T-helper 17 cell (primary cell): ENCODE data around the gene RGS9. TPM values are rescaled to one million over a fixed set of nuclear protein-coding genes. Genes with fewer than 3 reads are reported as not detected.

ENCODE experiments used
- ATAC-seq: fragments of 150-1000 bp; cut with Tn5 transposase; 2 replicates; pipeline ENCODE4 v1.10.0; 2021; ENCODE audit warnings: mild to moderate bottlenecking, moderate library complexity
- DNase-seq, 3 donors: peaks; one replicate each; pipeline versions ENCODE4 v3.0.0 to v3.0.0-alpha.2; 2020 to 2021
- H3K9me3 ChIP-seq: one replicate; pipeline ENCODE4 v1.7.0; 2013; ENCODE audit warnings: low read length, mild to moderate bottlenecking; ENCODE audit not compliant: control insufficient read depth, poor library complexity, severe bottlenecking
- H3K27ac Mint-ChIP-seq: one replicate; pipeline ENCODE4 v1.8.0; 2022; ENCODE audit warnings: mild to moderate bottlenecking, moderate library complexity, mixed read lengths
- H3K27me3 Mint-ChIP-seq: one replicate; pipeline ENCODE4 v1.8.0; 2022; ENCODE audit warnings: mixed read lengths
- H3K36me3 Mint-ChIP-seq: one replicate; pipeline ENCODE4 v1.8.0; 2022; ENCODE audit warnings: low read depth, mixed read lengths
- H3K4me1 Mint-ChIP-seq: one replicate; pipeline ENCODE4 v1.8.0; 2022; ENCODE audit warnings: mild to moderate bottlenecking, mixed read lengths
- H3K4me3 Mint-ChIP-seq: one replicate; pipeline ENCODE4 v1.8.0; 2022; ENCODE audit warnings: mild to moderate bottlenecking, moderate library complexity, mixed read lengths
- total RNA-seq, 4 donors: library from RNA in 2 of 4; stranded (reverse) in 2 of 4; gene quantifications; one replicate each; pipeline ENCODE4 v1.2.3 and lab custom pipeline; 2022 to 2026

RGS9 gene
- total RNA-seq, 2 donors from 2014 or later: 1.7 to 4.2 TPM

DNA sequence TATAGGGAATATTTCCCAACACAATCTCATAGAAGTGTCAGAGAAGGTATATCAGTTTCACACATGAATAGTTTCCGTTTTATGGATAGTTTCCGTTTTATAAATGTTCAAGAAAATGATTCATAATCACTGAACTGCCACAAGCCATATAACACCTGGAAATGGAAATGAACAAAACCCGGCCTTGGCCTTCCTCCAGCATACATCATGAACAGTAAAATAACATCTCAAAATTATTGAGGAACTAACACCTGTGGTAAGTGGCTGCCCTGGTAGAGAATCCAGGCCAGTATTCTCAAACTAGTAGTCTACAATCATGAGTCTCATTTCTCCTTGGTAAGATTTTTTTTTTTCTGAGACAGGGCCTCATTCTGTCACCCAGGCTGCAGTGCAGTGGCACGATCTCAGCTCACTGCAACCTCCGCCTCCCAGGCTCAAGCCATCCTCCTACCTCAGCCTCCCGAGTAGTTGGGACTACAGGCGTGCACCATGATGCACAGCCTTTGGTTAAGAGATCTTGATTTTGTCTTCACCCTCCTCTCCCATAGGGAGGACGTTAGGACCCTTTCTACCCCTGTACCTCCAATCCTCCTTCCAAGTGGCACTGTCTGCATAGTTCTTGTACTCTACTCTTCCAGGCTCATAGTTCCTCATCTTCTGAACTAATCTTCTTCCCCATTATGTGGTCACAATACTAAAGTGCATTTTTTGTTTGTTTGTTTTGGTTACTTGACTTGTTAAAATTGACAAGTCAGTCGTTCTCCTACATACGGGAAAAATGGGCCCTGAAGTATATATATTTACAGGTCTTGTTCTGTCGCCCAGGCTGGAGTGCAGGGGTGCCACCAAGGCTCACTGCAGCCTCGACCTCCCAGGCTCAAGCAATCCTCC, 15.0 kb upstream of the RGS9 start:
- Mint-ChIP-seq H3K4me3 (peak overlapping the region; percentile 93), H3K4me1 (peaks cover 15% of the 10 kb centered on the region), H3K27ac (peak overlapping the region; percentile 91), H3K27me3 (peaks cover 7% of the 10 kb centered on the region), H3K36me3 (no peaks in the 10 kb centered on the region)
- ATAC-seq (no peak), DNase-seq (no peak)
- no peaks in the 10 kb centered on the region for H3K9me3 ChIP-seq

DNA sequence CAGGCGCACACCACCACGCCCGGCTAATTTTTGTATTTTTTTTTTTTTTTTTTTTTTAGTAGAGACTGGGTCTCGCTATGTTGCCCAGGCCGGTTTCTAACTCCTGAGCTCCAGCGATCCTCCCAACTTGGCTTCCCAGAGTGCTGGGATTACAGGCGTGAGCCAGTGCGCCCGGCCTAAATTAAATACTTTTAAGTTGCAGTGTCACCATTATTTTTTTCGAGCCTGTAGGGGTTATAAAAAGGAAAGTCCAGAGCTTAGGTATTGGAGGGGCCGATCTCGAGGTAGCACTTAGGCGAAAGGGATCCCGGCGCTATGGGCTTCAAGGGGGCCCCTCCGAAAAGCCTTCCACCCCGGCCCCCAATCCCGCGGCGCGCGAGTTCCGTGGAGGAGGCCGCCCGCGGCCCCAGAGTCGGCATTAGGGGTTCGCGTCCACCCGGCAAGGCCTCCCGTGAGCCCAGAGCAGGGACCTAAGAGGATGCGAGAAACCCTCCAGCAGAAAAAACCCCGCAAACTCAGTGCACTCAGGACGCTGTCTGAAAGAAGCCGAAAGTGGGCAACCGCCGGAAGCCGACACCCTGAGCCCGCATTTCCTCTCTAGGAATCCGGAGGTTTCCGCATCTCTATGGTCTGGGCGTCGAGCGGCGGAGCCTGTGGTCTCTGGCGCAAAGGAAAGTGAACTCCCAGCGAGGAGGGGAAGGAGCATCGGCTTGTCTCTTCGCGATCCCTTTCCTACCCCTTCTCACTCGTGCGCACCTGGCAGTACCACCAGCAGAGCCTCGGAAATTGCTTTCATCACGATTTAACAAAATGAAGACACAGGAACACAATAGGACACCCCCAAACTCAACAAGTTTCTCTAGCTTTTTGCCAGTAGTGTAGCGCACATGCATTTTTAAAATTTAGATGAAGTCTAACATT, 14.1 kb upstream of the RGS9 start:
- peaks cover 17% of the 10 kb centered on the region for H3K4me1 Mint-ChIP-seq
- H3K36me3 Mint-ChIP-seq: no peaks in the 10 kb centered on the region
- peak; percentile 58 to 71 (median 70) for DNase-seq
- H3K4me3 Mint-ChIP-seq: peak overlapping the region; percentile 93
- peak; percentile 97 for ATAC-seq
- no peaks in the 10 kb centered on the region for H3K9me3 ChIP-seq
- H3K27ac Mint-ChIP-seq: peak overlapping the region; percentile 91
- H3K27me3 Mint-ChIP-seq: peaks cover 10% of the 10 kb centered on the region

DNA sequence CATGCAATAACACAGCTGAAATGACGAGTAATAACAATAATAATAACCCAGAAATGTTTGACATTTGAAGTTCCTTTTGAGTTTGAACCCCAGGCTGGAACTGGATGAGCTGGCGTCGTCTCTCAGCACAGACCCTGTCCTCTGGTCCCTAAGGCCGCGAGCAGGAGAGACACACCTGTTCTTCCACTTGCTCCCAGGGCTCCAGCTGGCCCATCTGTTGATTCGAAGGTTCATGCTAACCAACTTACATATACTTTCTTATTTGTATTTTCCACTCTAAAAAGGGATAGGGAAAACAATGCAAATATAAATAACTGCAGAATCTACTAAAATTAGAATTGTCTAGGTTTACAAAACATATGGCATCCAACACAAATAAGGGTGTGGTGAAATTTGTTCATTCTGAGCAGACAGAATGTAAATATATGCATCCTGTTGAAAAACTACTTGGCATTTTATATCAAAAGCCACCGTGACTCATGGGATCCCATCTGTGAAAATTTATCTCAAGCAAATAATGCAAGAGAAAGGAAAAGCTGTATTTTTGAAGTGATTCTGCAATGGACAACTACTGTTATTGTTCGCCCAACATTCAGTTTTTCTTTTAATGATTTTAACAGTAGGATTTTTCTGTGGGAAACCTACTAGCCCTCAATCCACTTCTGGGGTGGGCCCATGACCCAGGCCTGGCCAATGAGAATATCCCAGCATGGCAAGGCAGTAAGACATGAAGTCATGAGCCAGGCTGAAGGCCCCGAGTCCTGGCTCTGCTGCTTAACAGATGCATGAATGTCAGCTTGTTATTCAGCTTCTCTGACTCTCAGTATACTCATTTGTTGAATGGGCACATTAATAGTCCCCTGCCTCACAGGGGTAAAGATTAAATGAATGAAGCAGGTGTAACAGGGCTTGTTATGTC, 13.2 kb upstream of the RGS9 start:
- Mint-ChIP-seq H3K27ac (peak overlapping the region; percentile 91), H3K4me3 (peak overlapping the region; percentile 93), H3K4me1 (peaks cover 17% of the 10 kb centered on the region), H3K36me3 (no peaks in the 10 kb centered on the region), H3K27me3 (peaks cover 18% of the 10 kb centered on the region)
- ATAC-seq (no peak), DNase-seq (no peak)
- no peaks in the 10 kb centered on the region for H3K9me3 ChIP-seq

DNA sequence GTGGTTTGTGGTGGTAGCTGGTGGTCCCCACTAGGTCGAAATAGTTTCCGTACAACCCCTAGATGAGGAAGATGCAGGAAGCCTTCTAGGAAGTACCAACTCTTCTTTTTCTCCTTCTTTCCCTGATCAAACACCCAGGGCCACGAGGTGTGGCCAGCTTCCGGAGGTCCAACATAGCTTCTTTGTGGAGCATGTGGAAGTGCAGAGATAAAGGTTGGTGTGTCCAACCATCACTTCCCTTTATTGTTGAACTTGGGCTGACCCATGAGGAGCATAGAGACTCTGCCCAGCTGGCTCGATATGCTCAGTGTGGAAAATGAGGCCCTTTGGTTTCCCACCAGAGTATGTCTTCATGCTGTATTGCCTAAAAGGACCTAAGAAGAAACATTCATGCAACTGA, 6.3 kb upstream of the RGS9 start:
- no peak for ATAC-seq

DNA sequence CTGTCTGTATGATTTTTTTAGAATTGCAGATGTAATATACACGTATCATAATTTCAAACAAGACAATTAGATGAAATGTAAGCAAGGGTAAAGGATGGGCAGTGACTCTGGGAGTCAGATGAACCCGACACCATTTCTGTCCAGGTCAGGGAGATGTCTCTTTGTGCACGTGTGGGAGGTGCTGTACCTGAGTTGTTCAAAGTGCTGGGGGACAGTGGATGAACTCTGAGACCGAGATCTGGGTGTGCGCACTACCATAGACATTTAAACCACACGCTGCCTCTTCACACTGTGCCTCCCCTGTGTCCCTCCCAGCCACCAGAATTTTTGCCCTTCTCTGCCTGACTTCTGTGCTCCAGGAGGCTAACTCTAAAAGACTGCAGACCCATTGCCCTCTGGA, 5.9 kb upstream of the RGS9 start:
- H3K9me3 ChIP-seq: no peaks in the 10 kb centered on the region
- H3K36me3 Mint-ChIP-seq: peaks cover 2% of the 10 kb centered on the region
- no peak for ATAC-seq
- peaks cover 4% of the 10 kb centered on the region for H3K4me1 Mint-ChIP-seq
- H3K4me3 Mint-ChIP-seq: no peak overlapping the region
- H3K27me3 Mint-ChIP-seq: peaks cover 25% of the 10 kb centered on the region
- no peak for DNase-seq
- no peak overlapping the region for H3K27ac Mint-ChIP-seq

More for the DNA sequence above, 6.3 kb upstream of the RGS9 start:
- Mint-ChIP-seq H3K4me1 (peaks cover 4% of the 10 kb centered on the region), H3K4me3 (no peak overlapping the region), H3K36me3 (peaks cover 2% of the 10 kb centered on the region), H3K27ac (no peak overlapping the region), H3K27me3 (peaks cover 25% of the 10 kb centered on the region)
- no peak for DNase-seq
- no peaks in the 10 kb centered on the region for H3K9me3 ChIP-seq

DNA sequence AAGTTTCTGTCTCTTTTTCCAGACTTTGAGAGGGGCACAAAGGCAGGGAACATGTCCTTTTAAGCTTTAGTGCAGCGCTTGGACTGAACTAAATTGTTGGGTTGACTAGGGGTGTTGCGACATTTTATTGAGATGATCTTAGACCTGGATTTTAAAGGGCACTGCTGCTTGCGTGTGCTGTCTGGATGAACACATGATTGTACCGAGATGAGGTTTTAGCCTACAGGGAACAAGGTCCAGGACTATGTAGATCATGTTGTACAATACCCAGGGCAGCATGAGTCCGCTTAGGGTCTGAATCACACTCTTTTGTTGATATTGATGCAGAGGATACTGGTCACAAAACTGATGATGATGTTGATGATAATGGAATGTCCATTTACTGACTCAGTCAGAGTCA, 5.2 kb upstream of the RGS9 start:
- no peak for ATAC-seq
- no peaks in the 10 kb centered on the region for H3K9me3 ChIP-seq
- Mint-ChIP-seq H3K27me3 (peaks cover 24% of the 10 kb centered on the region), H3K27ac (no peak overlapping the region), H3K4me3 (no peak overlapping the region), H3K4me1 (peaks cover 4% of the 10 kb centered on the region), H3K36me3 (peaks cover 2% of the 10 kb centered on the region)
- no peak for DNase-seq

DNA sequence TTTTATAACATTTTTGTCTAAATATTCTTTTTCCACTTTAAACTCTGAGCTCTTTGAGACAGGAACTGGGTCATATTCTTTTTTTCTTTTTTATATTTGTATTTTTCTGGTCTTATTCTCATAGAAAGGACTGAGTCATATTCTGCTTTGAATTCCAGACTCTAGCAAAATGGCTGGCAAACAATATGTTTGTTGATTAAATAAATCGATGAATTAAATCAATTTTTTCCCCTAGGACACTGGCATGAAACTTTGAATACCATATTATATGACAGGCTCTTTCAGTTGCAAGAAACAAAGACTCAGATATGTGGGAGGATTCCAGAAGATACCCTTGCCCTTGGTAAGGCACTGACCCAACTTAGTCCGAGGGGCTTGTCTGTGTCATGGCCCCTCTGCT, 3.1 kb upstream of the RGS9 start:
- DNase-seq (no peak), ATAC-seq (no peak)
- peak overlapping the region; percentile 54 for H3K27ac Mint-ChIP-seq
- H3K4me1 Mint-ChIP-seq: peaks cover 13% of the 10 kb centered on the region
- H3K36me3 Mint-ChIP-seq: peaks cover 2% of the 10 kb centered on the region
- H3K9me3 ChIP-seq: no peaks in the 10 kb centered on the region
- no peak overlapping the region for H3K4me3 Mint-ChIP-seq
- H3K27me3 Mint-ChIP-seq: peaks cover 13% of the 10 kb centered on the region

DNA sequence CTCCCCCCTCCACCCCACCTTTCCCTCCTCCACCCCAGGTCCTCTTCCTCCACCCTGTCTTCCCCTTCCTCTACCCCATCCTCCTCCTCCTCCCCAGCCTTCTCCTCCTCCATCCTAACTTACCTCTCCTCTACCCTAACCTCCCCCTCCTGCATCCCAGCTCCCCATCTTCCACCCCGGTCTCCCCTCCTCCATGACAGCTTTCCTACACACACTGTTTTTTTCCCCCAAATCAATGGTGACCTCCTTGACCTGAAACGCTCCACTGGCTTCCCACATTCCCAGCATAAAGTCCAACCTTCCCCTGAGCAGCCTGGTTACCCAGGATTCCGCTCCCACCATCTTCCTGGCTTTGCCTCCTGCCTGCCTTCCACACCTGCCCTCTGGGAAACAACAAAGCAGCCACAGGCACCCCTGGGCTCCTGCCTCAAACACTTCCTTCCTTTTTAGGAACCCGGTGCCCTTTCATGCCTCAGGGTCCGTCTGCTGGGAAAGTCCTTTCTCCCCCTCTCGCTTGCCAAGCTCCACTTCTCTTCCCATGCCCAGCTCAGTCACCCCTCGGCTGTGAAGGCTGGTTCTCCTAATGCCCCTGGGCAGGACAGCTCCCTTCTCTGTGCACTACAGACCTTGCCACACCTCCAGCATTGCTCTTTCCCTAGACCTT, 2.1 kb downstream of the RGS9 start:
- DNase-seq (no peak), ATAC-seq (no peak)
- peak overlapping the region; percentile 79 for H3K4me3 Mint-ChIP-seq
- H3K27ac Mint-ChIP-seq: no peak overlapping the region
- no peaks in the 10 kb centered on the region for H3K9me3 ChIP-seq
- peaks cover 4% of the 10 kb centered on the region for H3K36me3 Mint-ChIP-seq
- peaks cover 17% of the 10 kb centered on the region for H3K4me1 Mint-ChIP-seq
- H3K27me3 Mint-ChIP-seq: peaks cover 17% of the 10 kb centered on the region

DNA sequence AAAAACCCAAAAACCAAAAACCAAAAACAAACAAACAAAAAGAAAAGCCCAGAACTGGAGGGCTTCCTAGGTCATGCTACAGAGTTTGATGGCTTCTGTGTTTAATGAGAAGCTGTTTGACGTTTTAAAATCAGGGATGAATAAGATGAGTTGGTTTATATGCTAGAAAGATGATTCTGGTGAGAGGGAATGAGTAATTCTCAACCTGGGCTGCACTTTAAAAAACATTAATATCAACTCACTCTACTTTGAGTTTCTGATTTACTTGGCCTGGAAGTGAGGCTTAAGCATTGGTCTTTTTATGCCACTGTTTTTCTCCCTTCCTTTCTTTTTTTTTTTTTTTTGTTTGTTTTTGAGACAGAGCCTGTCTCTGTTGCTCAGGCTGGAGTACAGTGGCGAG, 5.1 kb downstream of the RGS9 start:
- no peaks in the 10 kb centered on the region for H3K9me3 ChIP-seq
- peaks cover 2% of the 10 kb centered on the region for H3K36me3 Mint-ChIP-seq
- DNase-seq: no peak
- H3K4me1 Mint-ChIP-seq: peaks cover 17% of the 10 kb centered on the region
- H3K27me3 Mint-ChIP-seq: peaks cover 17% of the 10 kb centered on the region
- ATAC-seq: no peak
- no peak overlapping the region for H3K4me3 Mint-ChIP-seq
- no peak overlapping the region for H3K27ac Mint-ChIP-seq

DNA sequence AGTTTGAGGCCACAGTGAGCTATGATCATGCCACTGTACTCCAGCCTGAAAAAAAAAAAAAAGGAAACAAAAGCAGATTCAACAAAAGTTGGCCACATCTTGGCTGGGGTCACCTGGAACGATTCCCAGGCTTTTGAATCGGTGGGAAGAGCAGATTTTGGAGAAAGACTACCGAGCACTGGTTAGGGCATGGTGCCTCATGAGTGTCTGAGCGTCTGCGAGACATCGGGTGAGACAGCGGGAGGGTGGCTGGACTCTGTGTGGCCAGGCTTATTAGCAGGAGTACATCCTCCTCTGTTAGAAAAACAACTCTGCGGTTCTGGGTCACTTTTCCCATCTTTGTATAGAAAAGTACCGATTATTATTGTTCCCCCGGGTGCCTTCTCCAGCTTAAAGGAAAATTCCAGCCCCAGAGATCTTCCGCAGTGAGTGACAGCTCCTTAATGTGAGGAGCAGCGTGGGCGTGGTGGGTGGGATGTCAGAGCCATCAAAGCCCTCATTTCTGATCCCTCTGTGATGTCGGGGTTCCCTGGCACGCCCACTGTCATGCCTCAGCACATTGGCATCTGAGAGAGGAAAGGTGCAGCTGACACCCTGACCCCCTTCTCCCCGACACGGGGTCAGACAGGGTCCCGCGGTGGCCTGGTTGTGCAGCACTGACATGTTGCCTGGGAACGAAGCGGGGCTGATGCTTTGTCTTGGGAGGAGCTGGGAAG, 6.9 kb downstream of the RGS9 start:
- Mint-ChIP-seq H3K4me1 (peaks cover 7% of the 10 kb centered on the region), H3K36me3 (peaks cover 4% of the 10 kb centered on the region), H3K27me3 (peaks cover 11% of the 10 kb centered on the region), H3K4me3 (no peak overlapping the region), H3K27ac (peak overlapping the region; percentile 19)
- ATAC-seq (no peak), DNase-seq (no peak)
- H3K9me3 ChIP-seq: no peaks in the 10 kb centered on the region

DNA sequence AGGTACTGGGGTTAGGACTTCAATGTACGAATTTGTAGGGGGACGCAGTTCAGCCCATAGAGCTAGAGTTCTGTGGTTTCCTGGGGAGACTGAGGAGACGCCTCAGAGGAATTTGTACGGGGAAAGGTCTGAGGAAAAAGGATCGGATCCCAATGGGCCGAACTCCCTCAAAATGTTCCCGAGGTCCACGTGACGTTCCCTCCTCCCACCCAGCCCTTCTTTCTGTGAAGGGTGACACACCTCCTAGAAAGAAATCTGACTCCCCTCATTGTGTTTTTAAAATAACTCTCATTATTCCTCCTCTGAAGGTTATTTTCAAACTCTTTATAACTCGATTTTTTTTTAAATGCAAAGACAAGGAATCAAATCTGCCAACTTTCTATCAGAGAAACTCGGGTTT, 8.6 kb downstream of the RGS9 start:
- DNase-seq: no peak
- no peak overlapping the region for H3K27ac Mint-ChIP-seq
- no peaks in the 10 kb centered on the region for H3K9me3 ChIP-seq
- peaks cover 2% of the 10 kb centered on the region for H3K36me3 Mint-ChIP-seq
- ATAC-seq: no peak
- H3K4me1 Mint-ChIP-seq: peaks cover 3% of the 10 kb centered on the region
- H3K4me3 Mint-ChIP-seq: no peak overlapping the region
- H3K27me3 Mint-ChIP-seq: no peaks in the 10 kb centered on the region

DNA sequence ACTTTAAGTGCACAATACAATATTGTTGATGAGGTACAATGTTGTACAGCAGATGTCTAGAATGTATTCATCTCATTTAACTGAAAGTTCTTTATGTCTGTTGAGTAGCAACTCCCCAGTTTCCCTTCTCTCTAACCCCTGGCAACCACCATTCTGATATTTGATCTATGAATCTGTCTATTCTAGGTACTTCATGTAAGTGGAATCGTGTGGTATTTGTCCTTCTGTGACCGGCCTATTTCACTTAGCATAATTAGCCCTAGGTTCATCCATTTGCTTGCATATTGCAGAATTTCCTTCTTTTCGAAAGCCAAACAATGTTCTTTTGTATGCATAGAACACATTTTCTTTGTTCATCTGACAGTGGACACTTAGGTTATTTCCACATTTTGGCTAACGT, 10.8 kb downstream of the RGS9 start:
- DNase-seq (no peak), ATAC-seq (no peak)
- H3K36me3 Mint-ChIP-seq: peaks cover 2% of the 10 kb centered on the region
- no peak overlapping the region for H3K27ac Mint-ChIP-seq
- H3K4me1 Mint-ChIP-seq: peaks cover 3% of the 10 kb centered on the region
- H3K4me3 Mint-ChIP-seq: no peak overlapping the region
- no peaks in the 10 kb centered on the region for H3K9me3 ChIP-seq
- H3K27me3 Mint-ChIP-seq: peaks cover 7% of the 10 kb centered on the region
